ENCODE data around the gene ATIC.

Gene ATIC

GRCh38 chr2:215399067-215399716, 87.3 kb downstream of the ATIC start:
- no peak for DNase-seq (ENCODE audit: low read depth in 3 of 3)

All from stimulated activated CD4-positive, alpha-beta T cell treated with anti-CD3 and anti-CD28 coated beads, TNF-alpha, amount 100 ng/mL, for 4 hours (primary cell).